Endodermal cell (in vitro differentiated cells): ENCODE results near the gene TCF4. TPM values are rescaled to one million over a fixed set of nuclear protein-coding genes. Genes with fewer than 3 reads are reported as not detected.

Experiments used
- DNase-seq: peaks from one replicate; pipeline ENCODE4 v3.0.0-alpha.2; 2017
- H3K27ac ChIP-seq: 2 replicates; pipeline ENCODE4 v1.5.1; 2013; ENCODE audit warnings: mild to moderate bottlenecking, low read depth, low read length, moderate library complexity
- H3K27me3 ChIP-seq: 2 replicates; pipeline ENCODE4 v1.6.1; 2013; ENCODE audit warnings: mild to moderate bottlenecking, low read length, moderate library complexity; ENCODE audit not compliant: insufficient read depth, control insufficient read depth, poor library complexity, severe bottlenecking
- H3K36me3 ChIP-seq: 2 replicates; pipeline ENCODE4 v1.7.0; 2013; ENCODE audit warnings: mild to moderate bottlenecking, low read length, moderate library complexity; ENCODE audit not compliant: control insufficient read depth, insufficient read depth
- H3K4me1 ChIP-seq: one replicate; pipeline ENCODE4 v1.7.0; 2013; ENCODE audit warnings: low read length; ENCODE audit not compliant: control insufficient read depth, insufficient read depth
- H3K4me3 ChIP-seq: 2 replicates; pipeline ENCODE4 v1.5.1; 2013; ENCODE audit warnings: mild to moderate bottlenecking, low read length, moderate library complexity
- H3K9ac ChIP-seq: 2 replicates; pipeline ENCODE4 v1.6.1; 2013; ENCODE audit warnings: mild to moderate bottlenecking, low read length, moderate library complexity; ENCODE audit not compliant: poor library complexity, severe bottlenecking; ENCODE audit errors: extremely low read depth
- H3K9me3 ChIP-seq: 2 replicates; pipeline ENCODE4 v1.6.1; 2013; ENCODE audit warnings: mild to moderate bottlenecking, low read length, moderate library complexity; ENCODE audit not compliant: control insufficient read depth
- H3K27ac Mint-ChIP-seq: 2 replicates; pipeline ENCODE4 v1.8.0; 2020; ENCODE audit warnings: mixed read lengths
- H3K27me3 Mint-ChIP-seq: 2 replicates; pipeline ENCODE4 v1.8.0; 2021; ENCODE audit warnings: mild to moderate bottlenecking, mixed read lengths; ENCODE audit not compliant: insufficient read depth
- H3K36me3 Mint-ChIP-seq: 2 replicates; pipeline ENCODE4 v1.8.0; 2020; ENCODE audit warnings: low read depth, mixed read lengths
- H3K4me1 Mint-ChIP-seq: 2 replicates; pipeline ENCODE4 v1.8.0; 2020; ENCODE audit warnings: mixed read lengths
- H3K4me3 Mint-ChIP-seq: 2 replicates; pipeline ENCODE4 v1.8.0; 2020; ENCODE audit warnings: mild to moderate bottlenecking, moderate library complexity, mixed read lengths
- H3K9me3 Mint-ChIP-seq: 2 replicates; pipeline ENCODE4 v1.8.0; 2020; ENCODE audit warnings: mild to moderate bottlenecking, mixed read lengths
- WGBS, 2 experiments: methylation state at CpG; one replicate each; pipeline versions ENCODE4 v1.1.5 to v1.1.7; 2013; ENCODE audit warnings: missing lambda C conversion rate in 2 of 2, mixed read lengths in 1 of 2; ENCODE audit not compliant: insufficient coverage in 1 of 2, insufficient read length in 1 of 2; 5-methylcytosine and 5-hydroxymethylcytosine counted together
- total RNA-seq, 2 donors: library from RNA; stranded (reverse); fragmentation: NEBNext Ultra II Directional in 1 of 2; extraction: Animal tissue kit (Norgen Biotek cat#: 25700) in 1 of 2; gene quantifications; 2 replicates in 1 of 2; 3 replicates in 1 of 2; pipeline ENCODE4 v1.2.1, GENCODE V29; 2021
- TF ChIP-seq, protein P1 (sequence below): fragments of 200-600 bp; sonication (generic); conservative IDR thresholded peaks from 2 replicates; pipeline ENCODE4 v1.5.0; 2021; ENCODE audit warnings: antibody characterized with exemption, mild to moderate bottlenecking

TCF4 gene
- total RNA-seq, 2 donors from 2014 or later, result 40.4 to 58.5 TPM

- WGBS, 2 experiments, result 83 to 92% methylated on average over 3 to 4 of the region's 4 CpGs
- Histone ChIP-seq H3K9me3 (no peaks in the 10 kb centered on the region), H3K4me3 (no peak overlapping the region), H3K27me3 (no peaks in the 10 kb centered on the region), H3K4me1 (no peaks in the 10 kb centered on the region), H3K9ac (no peak overlapping the region), H3K27ac (no peak overlapping the region), H3K36me3 (no peaks in the 10 kb centered on the region)
- Mint-ChIP-seq H3K27me3 (no peaks in the 10 kb centered on the region), H3K4me3 (no peak overlapping the region), H3K9me3 (peaks cover 1% of the 10 kb centered on the region), H3K36me3 (peaks cover 5% of the 10 kb centered on the region), H3K27ac (no peak overlapping the region), H3K4me1 (peaks cover 14% of the 10 kb centered on the region)
- DNase-seq, result no peak
- TF ChIP-seq, protein P1, sequence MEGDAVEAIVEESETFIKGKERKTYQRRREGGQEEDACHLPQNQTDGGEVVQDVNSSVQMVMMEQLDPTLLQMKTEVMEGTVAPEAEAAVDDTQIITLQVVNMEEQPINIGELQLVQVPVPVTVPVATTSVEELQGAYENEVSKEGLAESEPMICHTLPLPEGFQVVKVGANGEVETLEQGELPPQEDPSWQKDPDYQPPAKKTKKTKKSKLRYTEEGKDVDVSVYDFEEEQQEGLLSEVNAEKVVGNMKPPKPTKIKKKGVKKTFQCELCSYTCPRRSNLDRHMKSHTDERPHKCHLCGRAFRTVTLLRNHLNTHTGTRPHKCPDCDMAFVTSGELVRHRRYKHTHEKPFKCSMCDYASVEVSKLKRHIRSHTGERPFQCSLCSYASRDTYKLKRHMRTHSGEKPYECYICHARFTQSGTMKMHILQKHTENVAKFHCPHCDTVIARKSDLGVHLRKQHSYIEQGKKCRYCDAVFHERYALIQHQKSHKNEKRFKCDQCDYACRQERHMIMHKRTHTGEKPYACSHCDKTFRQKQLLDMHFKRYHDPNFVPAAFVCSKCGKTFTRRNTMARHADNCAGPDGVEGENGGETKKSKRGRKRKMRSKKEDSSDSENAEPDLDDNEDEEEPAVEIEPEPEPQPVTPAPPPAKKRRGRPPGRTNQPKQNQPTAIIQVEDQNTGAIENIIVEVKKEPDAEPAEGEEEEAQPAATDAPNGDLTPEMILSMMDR, result no peak
Measured at GRCh38 chr18:55534996-55535395, 53.0 kb downstream of the TCF4 start.

GRCh38 chr18:55534547-55534946, 53.4 kb downstream of the TCF4 start:
- H3K27me3 ChIP-seq, result no peaks in the 10 kb centered on the region
- no peaks in the 10 kb centered on the region for H3K36me3 ChIP-seq
- TF ChIP-seq, protein P1, result no peak
- H3K9ac ChIP-seq, result no peak overlapping the region
- Mint-ChIP-seq H3K4me3 (no peak overlapping the region), H3K9me3 (peaks cover 1% of the 10 kb centered on the region), H3K27me3 (no peaks in the 10 kb centered on the region), H3K4me1 (peaks cover 18% of the 10 kb centered on the region), H3K27ac (no peak overlapping the region), H3K36me3 (peaks cover 5% of the 10 kb centered on the region)
- no peaks in the 10 kb centered on the region for H3K4me1 ChIP-seq
- H3K9me3 ChIP-seq, result no peaks in the 10 kb centered on the region
- H3K27ac ChIP-seq, result no peak overlapping the region
- no peak for DNase-seq
- 61 to 100% methylated on average over 1 to 3 of the region's 3 CpGs for WGBS, 2 experiments
- H3K4me3 ChIP-seq, result no peak overlapping the region

GRCh38 chr18:55530166-55530565, 57.8 kb downstream of the TCF4 start:
- 82 to 89% methylated on average over 4 to 5 of the region's 5 CpGs for WGBS, 2 experiments
- Mint-ChIP-seq H3K4me3 (no peak overlapping the region), H3K9me3 (no peaks in the 10 kb centered on the region), H3K4me1 (peaks cover 33% of the 10 kb centered on the region), H3K36me3 (no peaks in the 10 kb centered on the region), H3K27me3 (no peaks in the 10 kb centered on the region), H3K27ac (no peak overlapping the region)
- Histone ChIP-seq H3K36me3 (no peaks in the 10 kb centered on the region), H3K9me3 (no peaks in the 10 kb centered on the region), H3K9ac (no peak overlapping the region), H3K4me1 (no peaks in the 10 kb centered on the region), H3K27me3 (no peaks in the 10 kb centered on the region), H3K4me3 (no peak overlapping the region), H3K27ac (no peak overlapping the region)
- TF ChIP-seq, protein P1, result no peak
- no peak for DNase-seq
